ENCODE data around the gene PARP8.
"Not testable (repeated sequence)": the region's sequence is repeated elsewhere in the genome, so short reads cannot be mapped to it uniquely, and the experiment has no call there.

Gene PARP8

GRCh38 chr5:50666261-50667022 is at the start of gene PARP8:
PARP8 (plus strand) TSS chr5:50666637; CDS start chr5:50667096, 459 bp downstream.
- DNase-seq, result peak; percentile 38

- no peak for DNase-seq
These were observed 42.8 kb upstream of the PARP8 start for GRCh38 chr5:50623666-50624065.

- not testable (repeated sequence) for DNase-seq
These were observed 31.6 kb upstream of the PARP8 start for GRCh38 chr5:50634866-50635265.

- DNase-seq, result not testable (repeated sequence)
These were observed 28.9 kb upstream of the PARP8 start for GRCh38 chr5:50637576-50637975.

- no peak for DNase-seq
These were observed 19.8 kb upstream of the PARP8 start for GRCh38 chr5:50646591-50646990.

- DNase-seq, result no peak
These were observed 18.7 kb upstream of the PARP8 start for GRCh38 chr5:50647726-50648125.

GRCh38 chr5:50653946-50654345 is 12.5 kb upstream of the PARP8 start:
- no peak for DNase-seq

GRCh38 chr5:50655067-50655809 is 11.2 kb upstream of the PARP8 start:
- no peak for DNase-seq

GRCh38 chr5:50655810-50656205 is 10.6 kb upstream of the PARP8 start:
- DNase-seq, result no peak

- no peak for DNase-seq
These were observed 9.4 kb upstream of the PARP8 start for GRCh38 chr5:50657044-50657443.

GRCh38 chr5:50658246-50658645 is 8.2 kb upstream of the PARP8 start:
- DNase-seq, result no peak

GRCh38 chr5:50663636-50664035 is 2.8 kb upstream of the PARP8 start:
- DNase-seq, result no peak

- DNase-seq, result no peak
These were observed 1.3 kb upstream of the PARP8 start for GRCh38 chr5:50665091-50665490.

GRCh38 chr5:50665761-50666202 is 655 bp upstream of the PARP8 start:
- DNase-seq, result peak; percentile 8

GRCh38 chr5:50667023-50667652 is 701 bp downstream of the PARP8 start:
- DNase-seq, result peak; percentile 46

- DNase-seq, result peak; percentile 81
These were observed 1.5 kb downstream of the PARP8 start for GRCh38 chr5:50667653-50668595.

GRCh38 chr5:50668636-50669035 is 2.2 kb downstream of the PARP8 start:
- DNase-seq, result not testable (repeated sequence)

- no peak for DNase-seq
These were observed 6.2 kb downstream of the PARP8 start for GRCh38 chr5:50672663-50673062.

- not testable (repeated sequence) for DNase-seq
These were observed 7.0 kb downstream of the PARP8 start for GRCh38 chr5:50673444-50673843.

GRCh38 chr5:50675385-50675784 is 8.9 kb downstream of the PARP8 start:
- no peak for DNase-seq

- not testable (repeated sequence) for DNase-seq
These were observed 13.1 kb downstream of the PARP8 start for GRCh38 chr5:50679554-50679953.

GRCh38 chr5:50684721-50685120 is 18.3 kb downstream of the PARP8 start:
- DNase-seq, result no peak

GRCh38 chr5:50687548-50687947 is 21.1 kb downstream of the PARP8 start:
- no peak for DNase-seq
